Fibroblast of villous mesenchyme (primary cell): ENCODE data around the gene REEP5. TPM values are rescaled to one million over a fixed set of nuclear protein-coding genes. Genes with fewer than 3 reads are reported as not detected.
"Not testable (repeated sequence)": the region's sequence is repeated elsewhere in the genome, so short reads cannot be mapped to it uniquely, and the experiment has no call there.

Experiments
- DNase-seq: peaks from one replicate; pipeline ENCODE4 v3.0.0-alpha.2; 2010; ENCODE audit warnings: low read depth
- H3K4me3 ChIP-seq: 2 replicates; pipeline ENCODE4 v1.5.1; 2011; ENCODE audit warnings: low read depth, mild to moderate bottlenecking, low read length
- total RNA-seq: library from RNA; depleted of rRNA; stranded (reverse); fragments of >200 nt; gene quantifications from 2 replicates; pipeline ENCODE4 v1.2.3, GENCODE V29; 2012
- TF ChIP-seq, protein P1 (sequence below): IDR thresholded peaks from 2 replicates; pipeline ENCODE4 v1.5.1; 2012; ENCODE audit warnings: low read depth, mild to moderate bottlenecking, low read length; ENCODE audit not compliant: insufficient read depth

The REEP5 gene
- total RNA-seq, result 47.0 and 48.8 TPM in 2 replicates

DNA sequence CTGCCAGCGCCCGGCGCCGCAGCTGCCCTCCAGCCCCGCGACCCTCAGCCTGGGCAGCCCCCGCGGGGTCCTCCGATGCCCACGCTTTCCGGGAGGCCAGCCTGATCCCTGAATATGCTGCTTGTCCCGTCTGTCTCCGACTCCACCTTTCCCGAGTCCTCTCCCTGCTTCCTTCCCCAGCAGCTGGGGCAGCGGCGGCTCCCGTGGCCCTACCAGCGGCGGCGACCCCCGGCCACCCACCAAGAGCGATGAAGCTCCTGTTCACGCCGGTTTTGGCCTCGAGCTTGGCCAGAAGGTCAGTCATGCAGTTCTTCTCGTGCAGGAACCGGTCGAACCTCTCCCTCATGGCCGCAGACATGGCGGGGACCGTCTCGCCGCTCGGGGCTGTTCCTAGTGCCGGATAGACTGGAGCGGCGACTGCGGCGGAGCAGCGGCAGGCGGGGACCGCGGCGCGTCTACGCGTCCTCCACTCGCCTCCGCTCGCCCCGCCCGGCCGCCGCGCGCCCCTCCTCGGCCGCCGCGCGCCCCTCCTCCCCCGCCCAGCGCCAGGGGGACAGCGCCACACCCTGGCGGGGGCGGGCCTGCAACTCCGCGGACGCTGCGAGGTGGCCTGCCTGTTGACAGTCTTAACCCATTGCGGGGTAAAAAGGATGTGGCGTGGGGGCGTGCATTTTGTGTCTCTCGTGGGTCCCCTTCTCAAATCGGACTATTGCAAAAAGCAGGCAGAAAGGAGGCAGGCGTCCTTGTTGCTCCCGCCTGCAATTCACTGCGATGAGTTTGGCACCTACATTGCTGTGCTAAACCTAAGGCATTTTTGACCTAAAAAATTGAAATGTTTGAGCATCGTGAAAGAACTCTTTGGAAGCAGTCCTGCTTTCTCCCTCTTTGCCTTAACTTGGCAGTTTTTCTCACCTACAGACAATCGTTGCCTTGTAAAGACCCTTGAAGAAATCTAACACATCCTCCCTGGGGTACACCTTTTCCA is at the start of gene REEP5:
Gene REEP5, minus strand, starts transcription at position 395 of the 985 bp plus-strand sequence. Its CDS starts 37 bp downstream, at position 358.
- peak within 1 kb of the TSS; percentile 97 for H3K4me3 ChIP-seq
- peak; percentile 78 for DNase-seq
- TF ChIP-seq, protein P1, sequence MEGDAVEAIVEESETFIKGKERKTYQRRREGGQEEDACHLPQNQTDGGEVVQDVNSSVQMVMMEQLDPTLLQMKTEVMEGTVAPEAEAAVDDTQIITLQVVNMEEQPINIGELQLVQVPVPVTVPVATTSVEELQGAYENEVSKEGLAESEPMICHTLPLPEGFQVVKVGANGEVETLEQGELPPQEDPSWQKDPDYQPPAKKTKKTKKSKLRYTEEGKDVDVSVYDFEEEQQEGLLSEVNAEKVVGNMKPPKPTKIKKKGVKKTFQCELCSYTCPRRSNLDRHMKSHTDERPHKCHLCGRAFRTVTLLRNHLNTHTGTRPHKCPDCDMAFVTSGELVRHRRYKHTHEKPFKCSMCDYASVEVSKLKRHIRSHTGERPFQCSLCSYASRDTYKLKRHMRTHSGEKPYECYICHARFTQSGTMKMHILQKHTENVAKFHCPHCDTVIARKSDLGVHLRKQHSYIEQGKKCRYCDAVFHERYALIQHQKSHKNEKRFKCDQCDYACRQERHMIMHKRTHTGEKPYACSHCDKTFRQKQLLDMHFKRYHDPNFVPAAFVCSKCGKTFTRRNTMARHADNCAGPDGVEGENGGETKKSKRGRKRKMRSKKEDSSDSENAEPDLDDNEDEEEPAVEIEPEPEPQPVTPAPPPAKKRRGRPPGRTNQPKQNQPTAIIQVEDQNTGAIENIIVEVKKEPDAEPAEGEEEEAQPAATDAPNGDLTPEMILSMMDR, result peak; percentile 69

DNA sequence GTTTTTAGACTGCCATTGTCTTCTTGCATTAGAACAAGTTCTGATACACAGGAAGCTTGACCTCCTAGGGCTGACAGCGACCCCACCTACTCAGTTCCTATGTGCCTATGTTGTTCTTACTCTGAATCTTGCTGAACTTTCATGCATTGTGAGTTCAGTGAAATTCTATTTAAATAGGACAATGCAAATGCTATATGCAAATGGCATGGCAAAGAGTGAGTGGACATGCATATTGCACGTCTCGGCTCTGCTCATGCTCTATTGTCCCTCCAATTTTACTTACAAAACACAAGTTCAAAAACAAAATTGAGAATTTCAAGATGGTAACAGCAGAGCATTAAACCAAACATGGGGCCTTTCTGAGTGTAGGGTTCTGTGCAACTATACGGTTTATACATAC is 49.2 kb upstream of the REEP5 start:
- TF ChIP-seq, protein P1, result no peak
- no peak overlapping the region for H3K4me3 ChIP-seq
- no peak for DNase-seq

DNA sequence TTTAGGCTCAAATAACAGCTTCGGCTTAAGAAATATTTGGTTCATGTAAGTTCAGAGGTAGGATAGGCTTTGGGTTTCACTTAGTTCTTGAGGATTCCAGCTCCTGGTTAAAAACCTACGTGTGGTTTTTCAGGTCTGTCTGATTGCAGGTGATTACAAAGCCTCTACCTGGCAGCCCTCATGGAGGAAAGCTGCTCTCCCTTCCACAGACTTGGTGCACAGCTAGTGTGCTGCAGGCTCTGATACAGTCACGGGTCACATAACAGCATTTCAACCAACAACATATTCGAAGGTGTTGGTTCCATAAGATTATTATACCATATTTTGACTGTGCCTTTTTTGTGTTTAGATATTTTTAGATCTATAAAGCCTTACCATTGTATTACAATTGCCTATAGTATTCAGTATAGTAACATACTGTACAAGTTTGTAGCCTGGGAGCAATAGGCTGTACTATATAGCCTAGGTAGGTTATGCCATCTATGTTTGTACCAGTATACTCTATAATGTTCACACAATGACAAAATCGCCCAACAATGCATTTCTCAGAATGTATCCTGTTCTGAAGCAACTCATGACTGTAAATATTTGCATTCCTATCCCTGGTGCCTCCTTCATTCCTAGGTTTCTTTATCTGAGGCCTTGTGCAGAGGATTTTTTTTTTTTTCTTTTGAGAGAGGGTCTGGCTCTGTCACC is 46.5 kb upstream of the REEP5 start:
- no peak overlapping the region for H3K4me3 ChIP-seq
- peak; percentile 61 for DNase-seq
- TF ChIP-seq, protein P1, result no peak

DNA sequence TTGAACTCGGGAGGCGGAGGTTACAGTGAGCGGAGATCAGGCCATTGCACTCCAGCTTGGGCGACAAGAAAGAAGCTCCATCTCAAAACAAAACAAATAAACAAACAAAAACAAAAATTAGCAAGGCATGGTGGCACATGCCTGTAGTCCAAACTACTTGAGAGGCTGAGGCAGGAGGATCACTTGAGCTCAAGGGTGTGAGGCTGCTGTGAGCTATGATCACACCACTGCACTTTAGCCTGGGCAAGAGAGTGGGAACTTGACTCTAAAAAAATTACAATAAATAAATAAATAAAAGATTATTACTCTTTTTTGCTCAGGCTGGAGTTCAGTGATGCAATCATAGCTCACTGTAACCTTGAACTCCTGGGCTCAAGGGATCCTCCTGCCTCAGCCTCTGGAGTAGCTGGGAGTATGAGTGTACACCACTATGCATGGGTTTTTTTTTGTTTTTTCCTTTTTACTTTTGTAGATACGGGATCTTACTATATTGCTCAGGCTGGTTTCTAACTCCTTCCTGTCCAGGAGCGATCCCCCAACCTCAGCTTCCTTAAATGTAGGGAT is 45.6 kb upstream of the REEP5 start:
- H3K4me3 ChIP-seq, result no peak overlapping the region
- no peak for DNase-seq
- TF ChIP-seq, protein P1, result no peak

DNA sequence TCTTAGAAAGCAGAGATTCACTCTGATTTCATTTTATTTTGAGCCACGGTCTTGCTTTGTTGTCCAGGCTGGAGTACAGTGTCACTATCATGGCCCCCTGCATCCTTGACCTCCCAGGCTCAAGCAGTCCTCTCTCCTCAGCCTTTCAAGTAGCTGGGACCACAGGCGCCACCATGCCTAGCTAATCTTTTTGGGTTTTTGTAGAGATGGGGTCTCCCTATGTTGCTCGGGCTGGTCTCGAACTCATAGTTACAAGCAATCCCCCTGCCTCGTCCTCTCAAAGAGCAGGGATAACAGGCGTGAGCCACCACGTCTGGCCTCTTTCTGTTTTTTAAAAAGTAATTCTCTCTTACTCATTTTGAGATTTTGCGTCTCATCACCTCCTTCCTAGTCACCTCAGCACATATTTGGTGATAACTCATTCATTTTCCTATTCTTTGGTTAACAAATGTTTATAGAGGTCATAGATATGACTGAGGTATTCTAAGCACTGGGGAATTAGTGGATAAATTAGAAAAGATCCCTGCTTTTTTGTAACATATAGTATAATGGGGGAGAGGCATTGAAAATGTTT is 43.8 kb upstream of the REEP5 start:
- no peak for DNase-seq
- H3K4me3 ChIP-seq, result no peak overlapping the region
- TF ChIP-seq, protein P1, result no peak

DNA sequence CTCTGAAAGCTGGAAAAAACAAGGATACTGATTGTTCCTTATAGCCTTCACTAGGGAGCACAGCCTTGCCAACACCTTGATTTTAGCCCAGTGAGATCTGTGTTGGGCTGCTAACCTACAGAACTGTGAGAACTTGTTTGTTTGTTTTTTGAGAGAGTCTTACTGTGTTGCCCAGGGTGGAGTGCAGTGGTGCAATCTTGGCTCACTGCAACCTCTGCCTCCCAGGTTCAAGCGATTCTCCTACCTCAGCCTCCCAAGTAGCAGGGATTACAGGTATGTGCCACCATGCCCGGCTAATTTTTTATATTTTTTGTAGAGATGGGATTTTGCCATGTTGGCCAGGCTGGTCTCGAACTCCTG is 41.3 kb upstream of the REEP5 start:
- not testable (repeated sequence) for H3K4me3 ChIP-seq, DNase-seq
